H1 (cell line): ENCODE measurements around the gene GREB1. TPM values are rescaled to one million over a fixed set of nuclear protein-coding genes. Genes with fewer than 3 reads are reported as not detected.

Source experiments
- BRCA1 ChIP-seq: IDR thresholded peaks from 2 replicates; pipeline ENCODE4 v1.6.1; 2012; ENCODE audit warnings: low read depth, low read length, improper control_type of control experiment
- CHD7 ChIP-seq: fragments of 300-600 bp; sonication (generic); IDR thresholded peaks from 2 replicates; pipeline ENCODE4 v1.7.1; 2012; ENCODE audit warnings: low read length, moderate library complexity, mild to moderate bottlenecking, inconsistent platforms; ENCODE audit not compliant: insufficient replicate concordance
- EP300 ChIP-seq, 2 experiments: IDR thresholded peaks; 1 replicate in 1 of 2; 2 replicates in 1 of 2; pipeline ENCODE4 v1.6.1; 2011 to 2012; ENCODE audit warnings: low read depth in 2 of 2, low read length in 2 of 2, mild to moderate bottlenecking in 2 of 2, borderline replicate concordance in 1 of 2, inconsistent platforms in 1 of 2, moderate library complexity in 1 of 2
- GABPA ChIP-seq: IDR thresholded peaks from 2 replicates; pipeline ENCODE4 v1.6.1; 2011; ENCODE audit warnings: mild to moderate bottlenecking, low read length, moderate library complexity, borderline replicate concordance; ENCODE audit not compliant: insufficient read depth
- GTF2F1 ChIP-seq: IDR thresholded peaks from 2 replicates; pipeline ENCODE4 v1.6.1; 2012; ENCODE audit warnings: low read depth, low read length, improper control_type of control experiment, borderline replicate concordance
- HDAC6 ChIP-seq: IDR thresholded peaks from one replicate; pipeline ENCODE4 v1.7.1; 2012; ENCODE audit warnings: low read depth, mild to moderate bottlenecking, inconsistent platforms, low read length, moderate library complexity
- NANOG ChIP-seq: IDR thresholded peaks from 2 replicates; pipeline ENCODE4 v1.6.1; 2011; ENCODE audit warnings: low read length, low read depth, mild to moderate bottlenecking, inconsistent platforms; ENCODE audit not compliant: insufficient read depth, poor library complexity, severe bottlenecking
- SAP30 ChIP-seq: fragments of 300-600 bp; sonication (generic); IDR thresholded peaks from 2 replicates; pipeline ENCODE4 v1.7.1; 2012; ENCODE audit warnings: low read length, moderate library complexity, mild to moderate bottlenecking, inconsistent platforms; ENCODE audit not compliant: insufficient read depth, insufficient replicate concordance
- SP2 ChIP-seq: IDR thresholded peaks from 2 replicates; pipeline ENCODE4 v1.6.1; 2012; ENCODE audit warnings: mild to moderate bottlenecking, low read length, inconsistent platforms
- TAF7 ChIP-seq: optimal IDR thresholded peaks from 2 replicates; pipeline ENCODE3; 2011; ENCODE audit warnings: low read depth, mild to moderate bottlenecking, inconsistent platforms, low read length, moderate library complexity, borderline replicate concordance
- YY1 ChIP-seq: IDR thresholded peaks from 2 replicates; pipeline ENCODE4 v1.6.1; 2011; ENCODE audit warnings: low read depth, mild to moderate bottlenecking, low read length
- polyA plus RNA-seq, 7 experiments: library from polyadenylated mRNA; depleted of rRNA in 3 of 7; stranded (reverse) in 5 of 7; unstranded in 2 of 7; fragments of >200 nt in 5 of 7; fragments of 200-250 nt in 2 of 7; gene quantifications; 1 replicate in 5 of 7; 2 replicates in 1 of 7; 4 replicates in 1 of 7; pipeline versions ENCODE4 v1.2.1 to v1.2.3, GENCODE V29; 2011 to 2013; ENCODE audit warnings: missing spikeins in 2 of 7, mixed read lengths in 2 of 7
- total RNA-seq: library from RNA; stranded (reverse); fragmentation: NEBNext Ultra II Directional; extraction: Animal tissue kit (Norgen Biotek cat#: 25700); gene quantifications from 2 replicates; pipeline ENCODE4 v1.2.1, GENCODE V29; 2021

GREB1 gene
- total and polyA plus RNA-seq, 2 of the 8 experiments (the other 6 are each of a cell fraction or from before 2014, with no cell fraction given): 7.9 to 43.4 TPM

- no peak for TF ChIP-seq CHD7
- TF ChIP-seq BRCA1: no peak
- no peak for TF ChIP-seq HDAC6
- no peak for TF ChIP-seq SP2
- TF ChIP-seq SAP30: no peak
- no peak for TF ChIP-seq YY1
- TF ChIP-seq GABPA: no peak
- no peak for TF ChIP-seq TAF7
- TF ChIP-seq EP300 (IDR thresholded peaks at IDR 0.05; ENCODE audit: borderline replicate concordance in 1 of 2, low read depth in 2 of 2, low read length in 2 of 2): no peak
- TF ChIP-seq GTF2F1: no peak
- TF ChIP-seq NANOG: no peak
Measured at GRCh38 chr2:11552260-11552638, 18.4 kb downstream of the GREB1 start (continued).
